Measurements from ENCODE around the gene PIP5K1B.

GRCh38 chr9:69054989-69055388 lies 349.9 kb downstream of the PIP5K1B start:
- no peak for TF ChIP-seq CTCF (IDR thresholded peaks at IDR 0.05)
- no peak for TF ChIP-seq MAX (CRISPR knock-in tag; IDR thresholded peaks at IDR 0.05)
- no peak for TF ChIP-seq CREB1 (CRISPR knock-in tag; IDR thresholded peaks at IDR 0.05)
- TF ChIP-seq ATF6 (CRISPR knock-in tag; IDR thresholded peaks at IDR 0.05), result no peak
- no peak for TF ChIP-seq E2F1 (CRISPR knock-in tag; IDR thresholded peaks at IDR 0.05)

Measured in WTC11 (cell line).